ENCODE measurements around the gene SLC39A2. TPM values are rescaled to one million over a fixed set of nuclear protein-coding genes. Genes with fewer than 3 reads are reported as not detected.

Gene SLC39A2
- total RNA-seq, 2 experiments from 2014 or later: not detected

GRCh38 chr14:21023817-21024584 is 24.9 kb downstream of the SLC39A2 start:
- DNase-seq (peak; percentile 18), ATAC-seq (peak; percentile 40)
- no peaks in the 10 kb centered on the region for H3K36me3 Mint-ChIP-seq (ENCODE audit: low read depth)
- H3K9me3 Mint-ChIP-seq: no peaks in the 10 kb centered on the region
- CTCF ChIA-PET: interaction anchor here (0.8 to 15.2 kb wide), 9 partner anchors 9 to 81 kb away, joined by 3 to 224 read pairs (median 5); partner anchors contain the start of gene ZNF219
- intact Hi-C loops (cut with micrococcal nuclease): no loop called here
- H3K4me3 Mint-ChIP-seq: peak overlapping the region; percentile 78
- peaks cover 12% of the 10 kb centered on the region for H3K4me1 Mint-ChIP-seq (ENCODE audit: low read depth)
- TF ChIP-seq, protein P1, sequence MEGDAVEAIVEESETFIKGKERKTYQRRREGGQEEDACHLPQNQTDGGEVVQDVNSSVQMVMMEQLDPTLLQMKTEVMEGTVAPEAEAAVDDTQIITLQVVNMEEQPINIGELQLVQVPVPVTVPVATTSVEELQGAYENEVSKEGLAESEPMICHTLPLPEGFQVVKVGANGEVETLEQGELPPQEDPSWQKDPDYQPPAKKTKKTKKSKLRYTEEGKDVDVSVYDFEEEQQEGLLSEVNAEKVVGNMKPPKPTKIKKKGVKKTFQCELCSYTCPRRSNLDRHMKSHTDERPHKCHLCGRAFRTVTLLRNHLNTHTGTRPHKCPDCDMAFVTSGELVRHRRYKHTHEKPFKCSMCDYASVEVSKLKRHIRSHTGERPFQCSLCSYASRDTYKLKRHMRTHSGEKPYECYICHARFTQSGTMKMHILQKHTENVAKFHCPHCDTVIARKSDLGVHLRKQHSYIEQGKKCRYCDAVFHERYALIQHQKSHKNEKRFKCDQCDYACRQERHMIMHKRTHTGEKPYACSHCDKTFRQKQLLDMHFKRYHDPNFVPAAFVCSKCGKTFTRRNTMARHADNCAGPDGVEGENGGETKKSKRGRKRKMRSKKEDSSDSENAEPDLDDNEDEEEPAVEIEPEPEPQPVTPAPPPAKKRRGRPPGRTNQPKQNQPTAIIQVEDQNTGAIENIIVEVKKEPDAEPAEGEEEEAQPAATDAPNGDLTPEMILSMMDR (IDR thresholded peaks at IDR 0.05): no peak
- peaks cover 2% of the 10 kb centered on the region for H3K27me3 Mint-ChIP-seq
- H3K27ac Mint-ChIP-seq: peak overlapping the region; percentile 41
- POLR2A ChIA-PET: interaction anchor here (1.1 to 1.2 kb wide), 3 partner anchors 9 to 79 kb away, joined by 3 to 7 read pairs (median 3); no protein-coding TSS in a partner anchor

GRCh38 chr14:21024585-21025370 is 25.7 kb downstream of the SLC39A2 start, which contains the start of gene NDRG2:
Gene NDRG2, minus strand, starts transcription at chr14:21025061. Its CDS starts 1,746 bp downstream, at chr14:21023315.
- ChIA-PET POLR2A (no interaction called here), CTCF (interaction anchor here (1.0 to 15.2 kb wide), 4 partner anchors 10 to 80 kb away, joined by 3 to 224 read pairs (median 14); partner anchors contain the start of gene ZNF219)
- Mint-ChIP-seq H3K4me1 (ENCODE audit: low read depth) (peaks cover 12% of the 10 kb centered on the region), H3K36me3 (ENCODE audit: low read depth) (no peaks in the 10 kb centered on the region), H3K9me3 (no peaks in the 10 kb centered on the region), H3K27me3 (peaks cover 2% of the 10 kb centered on the region), H3K27ac (peak within 1 kb of the TSS; percentile 41), H3K4me3 (peak within 1 kb of the TSS; percentile 78)
- peak; percentile 73 for DNase-seq
- TF ChIP-seq, protein P1 (IDR thresholded peaks at IDR 0.05): no peak
- intact Hi-C loops (cut with micrococcal nuclease): no loop called here
- peak; percentile 77 for ATAC-seq

DNA sequence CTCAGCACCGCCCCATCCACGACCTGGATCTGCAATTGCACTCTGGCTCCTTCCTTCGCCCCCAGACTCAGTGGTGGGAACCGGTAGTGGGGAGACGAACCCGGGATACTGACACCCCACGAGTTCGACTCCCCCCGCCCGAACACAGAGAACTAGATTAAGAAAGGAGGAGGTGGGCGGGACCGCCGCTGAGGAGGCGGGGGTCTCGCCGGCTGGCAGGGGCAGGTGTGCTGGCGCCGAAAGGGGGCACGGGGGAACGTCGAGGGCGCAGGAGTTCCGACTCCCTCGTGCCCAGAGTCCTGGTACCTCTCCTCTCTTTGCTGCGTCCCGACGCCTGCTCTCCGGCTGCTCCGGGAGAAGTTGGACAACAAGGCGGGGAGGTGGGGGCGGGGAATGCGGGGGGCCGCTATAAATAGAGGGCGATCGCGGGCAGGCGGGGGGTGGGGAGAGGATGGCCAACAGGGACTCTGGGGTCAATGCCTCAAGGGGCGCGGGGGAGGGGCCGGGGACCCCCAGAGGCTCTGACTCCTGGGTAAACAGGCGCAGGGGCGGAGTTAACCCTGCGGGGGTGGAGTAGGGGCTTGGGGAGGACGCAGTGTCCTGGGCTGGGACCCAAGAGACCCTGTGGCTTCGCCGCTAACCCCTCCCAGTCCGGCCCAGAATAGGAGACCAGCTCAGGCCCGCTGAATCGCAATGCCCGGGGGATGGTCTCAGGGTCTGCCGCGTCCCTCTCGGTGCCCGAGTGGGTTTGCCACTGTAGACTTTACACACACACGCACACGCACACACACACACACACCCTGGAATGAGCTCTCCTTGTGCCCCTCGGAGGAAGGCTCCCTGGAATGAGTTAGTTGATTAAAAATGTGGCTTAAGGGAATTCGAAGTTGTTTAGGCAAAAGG is 26.5 kb downstream of the SLC39A2 start:
- ATAC-seq (peak; percentile 41), DNase-seq (no peak)
- Mint-ChIP-seq H3K4me3 (peak overlapping the region; percentile 78), H3K9me3 (no peaks in the 10 kb centered on the region), H3K27me3 (peaks cover 2% of the 10 kb centered on the region), H3K27ac (no peak overlapping the region), H3K4me1 (ENCODE audit: low read depth) (peaks cover 12% of the 10 kb centered on the region), H3K36me3 (ENCODE audit: low read depth) (no peaks in the 10 kb centered on the region)
- POLR2A ChIA-PET: no interaction called here
- TF ChIP-seq, protein P1 (IDR thresholded peaks at IDR 0.05): no peak
- CTCF ChIA-PET: interaction anchor here (1.0 to 15.2 kb wide), 9 partner anchors 8 to 78 kb away, joined by 3 to 224 read pairs (median 7); partner anchors contain the start of gene ZNF219
- intact Hi-C loops (cut with micrococcal nuclease): no loop called here

DNA sequence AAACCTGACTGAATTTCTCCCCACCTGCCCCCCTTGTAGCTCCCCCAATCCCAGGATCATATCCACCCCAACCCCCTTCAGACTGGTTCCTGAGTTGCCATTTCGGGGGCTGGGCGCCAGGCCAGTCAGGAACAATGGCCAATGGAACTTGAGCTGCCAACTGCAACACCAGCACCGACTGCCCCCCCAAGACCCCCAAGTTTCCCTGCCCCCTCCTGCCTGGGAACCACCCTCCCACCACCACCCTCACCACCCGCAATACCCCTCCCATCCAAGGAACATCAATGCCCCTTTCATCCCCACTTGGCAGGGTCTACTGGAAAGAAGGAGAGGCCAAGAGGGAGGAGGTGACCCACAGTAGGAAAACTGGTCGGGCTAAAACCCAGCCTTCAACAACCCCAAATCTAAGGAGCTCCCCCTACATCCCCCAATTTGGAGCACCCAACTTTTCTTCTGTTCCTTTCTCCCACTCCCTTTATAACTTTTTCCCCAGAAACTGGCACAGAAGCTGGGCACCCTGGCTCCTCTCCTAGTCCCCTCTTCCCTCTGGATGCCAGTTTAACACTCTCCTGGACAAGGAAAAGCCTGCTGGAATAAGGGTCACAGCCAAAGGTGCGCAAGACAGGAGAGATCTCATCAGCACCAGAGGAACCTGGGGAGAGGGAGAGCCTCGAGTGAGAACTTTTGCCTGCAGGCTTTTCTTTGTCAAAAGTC is 27.3 kb downstream of the SLC39A2 start:
- peaks cover 2% of the 10 kb centered on the region for H3K27me3 Mint-ChIP-seq
- H3K27ac Mint-ChIP-seq: no peak overlapping the region
- ChIA-PET CTCF (interaction anchor here (1.0 to 5.4 kb wide), 6 partner anchors 9 to 78 kb away, joined by 3 to 38 read pairs (median 6); no protein-coding TSS in a partner anchor), POLR2A (no interaction called here)
- peaks cover 12% of the 10 kb centered on the region for H3K4me1 Mint-ChIP-seq (ENCODE audit: low read depth)
- H3K36me3 Mint-ChIP-seq (ENCODE audit: low read depth): no peaks in the 10 kb centered on the region
- no peak overlapping the region for H3K4me3 Mint-ChIP-seq
- no peak for DNase-seq
- no peak for ATAC-seq
- no peaks in the 10 kb centered on the region for H3K9me3 Mint-ChIP-seq
- TF ChIP-seq, protein P1 (IDR thresholded peaks at IDR 0.05): no peak
- intact Hi-C loops (cut with micrococcal nuclease): no loop called here
